Measurements from ENCODE around the gene IGLON5. TPM values are rescaled to one million over a fixed set of nuclear protein-coding genes. Genes with fewer than 3 reads are reported as not detected.

IGLON5 gene
- total RNA-seq, 1 experiment from 2014 or later, result not detected

DNA sequence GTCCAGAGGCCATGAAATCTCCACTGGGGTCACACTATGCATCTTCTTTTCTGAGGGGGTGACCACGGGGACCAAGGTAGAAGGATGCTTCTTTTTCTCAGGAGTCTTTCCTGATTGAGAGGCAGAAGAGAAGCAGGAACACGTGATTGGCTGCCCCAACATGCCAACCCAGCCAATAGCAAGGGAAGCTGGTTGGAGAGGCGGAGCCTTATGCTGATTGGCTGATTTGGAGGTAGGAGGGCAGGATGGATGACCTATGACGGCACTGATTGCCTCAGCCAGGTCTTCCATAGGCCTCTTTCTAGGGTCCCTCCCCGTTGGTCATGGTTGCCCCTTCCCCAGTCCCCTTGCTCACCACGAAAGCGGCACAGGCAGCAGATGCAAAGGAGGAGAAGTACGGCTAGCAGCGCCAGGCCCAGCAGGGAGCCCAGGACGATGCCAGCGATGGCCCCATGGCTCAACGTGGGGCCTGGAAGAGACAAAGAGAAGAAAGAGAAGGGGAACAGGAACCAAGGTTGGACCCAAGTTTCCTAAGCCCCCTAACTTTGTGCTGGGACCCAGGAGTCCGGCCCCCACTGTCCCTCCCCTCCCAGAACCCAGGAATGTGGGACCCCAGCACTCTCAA is 22.5 kb downstream of the IGLON5 start:
- Histone ChIP-seq H3K36me3 (ENCODE audit: low read depth) (no peaks in the 10 kb centered on the region), H3K27me3 (ENCODE audit: insufficient read depth, low read depth) (peaks cover 3% of the 10 kb centered on the region; the same call in 1 of the 2 replicates), H2AFZ (no peak overlapping the region), H3K9me3 (ENCODE audit: insufficient read depth, low read depth) (no peaks in the 10 kb centered on the region), H3K4me2 (no peak overlapping the region), H3F3A (ENCODE audit: insufficient read depth, low read depth) (no peaks in the 10 kb centered on the region), H4K20me1 (ENCODE audit: insufficient read depth) (no peaks in the 10 kb centered on the region), H3K4me1 (replicated peaks; ENCODE audit: insufficient read depth) (peaks cover 4% of the 10 kb centered on the region; the same call in 1 of the 2 replicates), H3K9me2 (ENCODE audit: insufficient read depth) (no peaks in the 10 kb centered on the region), H3K27ac (no peak overlapping the region), H3K79me2 (ENCODE audit: low read depth) (no peaks in the 10 kb centered on the region), H3K4me3 (no peak overlapping the region)
- DNase-seq, result no peak
- BruUV-seq (replicated peaks), result no TSS peak
- TF ChIP-seq EZH2 (IDR thresholded peaks at IDR 0.05; ENCODE audit: low read depth), result no peak
- no peak for TF ChIP-seq CTCF (conservative IDR thresholded peaks at IDR 0.05)
- intact Hi-C loops (cut with micrococcal nuclease; ENCODE audit: unreplicated experiment), result no loop called here
- ChIA-PET POLR2A (ENCODE audit: unreplicated experiment) (interaction anchor here (0.6 kb wide), 1 partner anchor 41 kb away, joined by 3 read pairs; no protein-coding TSS in a partner anchor), CTCF (no interaction called here)

DNA sequence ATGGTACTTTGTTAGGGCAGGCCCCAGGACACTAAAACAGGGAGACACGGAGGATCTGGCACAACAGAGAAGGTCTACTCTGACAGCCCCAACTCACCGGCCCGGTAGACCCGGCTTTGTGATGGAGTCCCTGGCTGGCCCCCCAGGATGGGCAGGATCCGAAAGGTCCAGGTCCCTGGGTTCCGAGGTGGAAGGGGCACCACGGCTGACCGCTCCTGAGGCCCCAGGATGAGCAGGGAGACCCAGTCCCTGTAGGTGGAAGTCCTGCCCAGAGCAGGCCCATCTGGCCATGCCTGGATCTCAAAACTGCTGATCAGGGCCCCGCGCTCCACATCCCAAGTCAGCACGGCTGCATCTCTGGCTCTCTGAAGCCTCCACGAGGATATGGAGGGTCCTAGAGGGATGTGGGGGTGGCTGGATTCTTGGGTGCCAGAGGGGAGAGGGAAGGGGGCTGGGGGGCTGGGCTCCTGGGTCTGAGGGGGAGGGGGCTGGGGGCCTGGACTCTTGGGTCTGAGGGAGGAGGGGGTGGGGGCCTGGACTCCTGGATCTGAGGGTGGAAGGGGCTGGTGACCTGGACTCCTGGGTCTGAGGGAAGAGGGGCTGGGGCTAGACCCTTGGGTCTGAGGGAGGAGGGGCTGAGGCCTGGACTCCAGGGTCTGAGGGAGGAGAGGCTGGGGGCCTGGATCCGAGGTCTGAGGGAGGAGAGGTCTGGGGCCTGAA is 25.9 kb downstream of the IGLON5 start:
- no peak overlapping the region for H3K4me2 ChIP-seq
- no TSS peak for BruUV-seq (replicated peaks)
- POLR2A ChIA-PET (ENCODE audit: unreplicated experiment), result no interaction called here

More for the DNA sequence above, 25.9 kb downstream of the IGLON5 start:
- H3K4me1 ChIP-seq (replicated peaks; ENCODE audit: insufficient read depth), result peaks cover 17% of the 10 kb centered on the region
- CTCF ChIA-PET, result no interaction called here
- no peaks in the 10 kb centered on the region for H4K20me1 ChIP-seq (ENCODE audit: insufficient read depth)
- peaks cover 21% of the 10 kb centered on the region for H3F3A ChIP-seq (ENCODE audit: insufficient read depth, low read depth)
- TF ChIP-seq CTCF (conservative IDR thresholded peaks at IDR 0.05), result no peak
- no peak for TF ChIP-seq EZH2 (IDR thresholded peaks at IDR 0.05; ENCODE audit: low read depth)
- no peak overlapping the region for H3K4me3 ChIP-seq
- H3K36me3 ChIP-seq (ENCODE audit: low read depth), result no peaks in the 10 kb centered on the region
- no peaks in the 10 kb centered on the region for H3K9me3 ChIP-seq (ENCODE audit: insufficient read depth, low read depth)
- DNase-seq, result no peak
- H3K9me2 ChIP-seq (ENCODE audit: insufficient read depth), result no peaks in the 10 kb centered on the region
- no peak overlapping the region for H2AFZ ChIP-seq
- intact Hi-C loops (cut with micrococcal nuclease; ENCODE audit: unreplicated experiment), result no loop called here
- H3K27me3 ChIP-seq (ENCODE audit: insufficient read depth, low read depth), result no peaks in the 10 kb centered on the region
- H3K27ac ChIP-seq, result no peak overlapping the region
- no peaks in the 10 kb centered on the region for H3K79me2 ChIP-seq (ENCODE audit: low read depth)
